ENCODE results near the gene CAGE1.

- TF ChIP-seq CTCF (IDR thresholded peaks at IDR 0.05) = no peak
- TF ChIP-seq POLR2A (IDR thresholded peaks at IDR 0.05) = no peak
Measured at GRCh38 chr6:7402716-7403115, 13.2 kb upstream of the CAGE1 start.

Measured in tibial nerve (tissue), 3 donors.